GM19238 (cell line): ENCODE measurements around the gene SCYGR8.
"Not testable (repeated sequence)": the region's sequence is repeated elsewhere in the genome, so short reads cannot be mapped to it uniquely, and the experiment has no call there.

ENCODE experiments used
- DNase-seq: peaks from one replicate; pipeline ENCODE4 v3.0.0; 2011; ENCODE audit warnings: low spot score; ENCODE audit not compliant: insufficient read length

The SCYGR8 gene

GRCh38 chr2:227745594-227745993 lies at the start of gene SCYGR8:
SCYGR8 (plus strand) TSS chr2:227745894; CDS start chr2:227745894, 0 bp downstream.
- DNase-seq: no peak

- DNase-seq: no peak
These were observed 48.6 kb upstream of the SCYGR8 start for GRCh38 chr2:227696990-227697679.

- DNase-seq: no peak
These were observed 44.1 kb upstream of the SCYGR8 start for GRCh38 chr2:227701556-227701955.

GRCh38 chr2:227703280-227703732 lies 42.4 kb upstream of the SCYGR8 start:
- DNase-seq: no peak

GRCh38 chr2:227703961-227704360 lies 41.7 kb upstream of the SCYGR8 start:
- no peak for DNase-seq

GRCh38 chr2:227706859-227707258 lies 38.8 kb upstream of the SCYGR8 start:
- no peak for DNase-seq

- no peak for DNase-seq
These were observed 38.3 kb upstream of the SCYGR8 start for GRCh38 chr2:227707390-227707789.

GRCh38 chr2:227710986-227711385 lies 34.7 kb upstream of the SCYGR8 start:
- DNase-seq: no peak

GRCh38 chr2:227713291-227713690 lies 32.4 kb upstream of the SCYGR8 start:
- DNase-seq: no peak

- DNase-seq: no peak
These were observed 29.2 kb upstream of the SCYGR8 start for GRCh38 chr2:227716501-227716900.

GRCh38 chr2:227717687-227718567 lies 27.8 kb upstream of the SCYGR8 start, which contains the start of gene SLC19A3:
SLC19A3 (minus strand) TSS chr2:227718028; CDS start chr2:227702318, 15,710 bp downstream.
- DNase-seq: no peak

GRCh38 chr2:227719641-227720040 lies 26.1 kb upstream of the SCYGR8 start:
- DNase-seq: no peak

GRCh38 chr2:227720680-227721079 lies 25.0 kb upstream of the SCYGR8 start:
- no peak for DNase-seq

GRCh38 chr2:227722821-227723220 lies 22.9 kb upstream of the SCYGR8 start:
- not testable (repeated sequence) for DNase-seq

- DNase-seq: no peak
These were observed 21.2 kb upstream of the SCYGR8 start, which contains the start of gene SCYGR6 for GRCh38 chr2:227724394-227725039. SCYGR6 (minus strand) TSS chr2:227724757; CDS start chr2:227724757, 0 bp downstream.

GRCh38 chr2:227728035-227728434 lies 17.7 kb upstream of the SCYGR8 start, which contains the start of gene SCYGR7:
SCYGR7 (plus strand) TSS chr2:227728335; CDS start chr2:227728335, 0 bp downstream.
- no peak for DNase-seq

GRCh38 chr2:227739351-227739750 lies 6.3 kb upstream of the SCYGR8 start:
- no peak for DNase-seq

GRCh38 chr2:227740705-227741104 lies 5.0 kb upstream of the SCYGR8 start:
- not testable (repeated sequence) for DNase-seq

GRCh38 chr2:227748079-227748478 lies 2.4 kb downstream of the SCYGR8 start:
- no peak for DNase-seq

GRCh38 chr2:227756261-227756660 lies 10.6 kb downstream of the SCYGR8 start:
- not testable (repeated sequence) for DNase-seq

- no peak for DNase-seq
These were observed 13.9 kb downstream of the SCYGR8 start for GRCh38 chr2:227759411-227760118.
